Spleen (tissue), 7 donors: ENCODE measurements around the gene MYF5.

Source experiments
- POLR2A ChIP-seq, 3 donors: fragments of 450-650 bp; IDR thresholded peaks; one replicate each; pipeline ENCODE4 v1.5.1; 2017; ENCODE audit warnings: antibody characterized with exemption in 3 of 3, mild to moderate bottlenecking in 1 of 3
- POLR2AphosphoS5 ChIP-seq, 3 donors: sonication (generic); formaldehyde crosslinking; IDR thresholded peaks; one replicate each; pipeline ENCODE4 v1.5.1; 2017; ENCODE audit warnings: antibody characterized with exemption in 3 of 3
- TF ChIP-seq, protein P1 (sequence below), 11 experiments: fragments of 200-600 bp in 7 of 11; fragments of 450-650 bp in 4 of 11; sonication (generic) in 4 of 11; IDR thresholded peaks in 8 of 11; conservative IDR thresholded peaks in 3 of 11; 1 replicate in 7 of 11; 2 replicates in 4 of 11; pipeline versions ENCODE4 v1.4.0 to v1.8.0; 2016 to 2021; ENCODE audit warnings: antibody characterized with exemption in 11 of 11, inconsistent platforms in 4 of 11, mild to moderate bottlenecking in 1 of 11
- donor health status: DM: no; HTN: no; CAD: no; lungs with moderate emphysema.
- donor health status: DM: no; HTN: no; CAD: no.
- donor health status: DM: no; HTN: no; CAD: no.

DNA sequence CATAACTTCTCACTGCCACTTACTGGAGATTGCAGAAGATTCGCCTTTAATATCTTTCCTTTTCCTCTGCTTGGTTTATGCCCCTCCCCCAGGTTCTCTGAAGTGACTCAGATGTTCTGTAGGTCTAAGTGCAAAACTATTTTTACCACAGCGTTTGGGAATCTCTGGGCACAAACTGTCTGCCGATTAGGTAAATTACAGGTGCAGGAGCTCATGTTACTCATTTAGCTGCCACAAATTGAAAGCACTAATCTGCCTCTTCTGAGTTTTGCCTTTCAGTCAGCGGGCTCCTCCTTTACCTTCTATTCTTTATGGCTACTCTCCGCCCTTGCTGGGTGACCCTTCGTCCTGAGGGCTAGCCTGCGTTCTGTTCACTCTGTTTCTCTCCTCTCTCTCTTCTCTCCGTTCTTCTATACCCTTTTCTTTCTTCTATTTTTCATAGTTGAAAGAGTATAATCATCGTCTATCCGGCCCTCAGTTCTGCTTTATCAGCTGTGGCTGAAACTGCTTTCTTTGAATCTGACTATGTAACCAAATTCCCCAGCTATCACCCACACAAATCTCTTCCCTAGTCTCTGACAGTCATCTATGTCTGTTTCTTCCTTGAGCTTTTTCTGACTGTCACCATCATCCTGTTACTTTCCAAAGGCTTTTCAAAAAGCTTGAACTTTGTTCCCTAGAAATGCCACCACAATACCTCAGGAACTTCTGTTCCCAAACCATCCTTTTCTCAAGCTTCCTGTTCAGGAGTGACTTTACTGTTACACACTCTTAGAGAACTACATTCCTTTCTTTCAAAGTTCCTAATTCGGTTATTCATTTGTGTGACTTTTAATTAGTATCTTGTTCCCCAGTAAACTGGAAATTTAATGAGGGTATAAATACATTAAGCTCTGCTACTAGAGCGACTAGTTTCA lies 13.6 kb upstream of the MYF5 start:
- TF ChIP-seq POLR2A (IDR thresholded peaks at IDR 0.05) = no peak
- TF ChIP-seq, protein P1, sequence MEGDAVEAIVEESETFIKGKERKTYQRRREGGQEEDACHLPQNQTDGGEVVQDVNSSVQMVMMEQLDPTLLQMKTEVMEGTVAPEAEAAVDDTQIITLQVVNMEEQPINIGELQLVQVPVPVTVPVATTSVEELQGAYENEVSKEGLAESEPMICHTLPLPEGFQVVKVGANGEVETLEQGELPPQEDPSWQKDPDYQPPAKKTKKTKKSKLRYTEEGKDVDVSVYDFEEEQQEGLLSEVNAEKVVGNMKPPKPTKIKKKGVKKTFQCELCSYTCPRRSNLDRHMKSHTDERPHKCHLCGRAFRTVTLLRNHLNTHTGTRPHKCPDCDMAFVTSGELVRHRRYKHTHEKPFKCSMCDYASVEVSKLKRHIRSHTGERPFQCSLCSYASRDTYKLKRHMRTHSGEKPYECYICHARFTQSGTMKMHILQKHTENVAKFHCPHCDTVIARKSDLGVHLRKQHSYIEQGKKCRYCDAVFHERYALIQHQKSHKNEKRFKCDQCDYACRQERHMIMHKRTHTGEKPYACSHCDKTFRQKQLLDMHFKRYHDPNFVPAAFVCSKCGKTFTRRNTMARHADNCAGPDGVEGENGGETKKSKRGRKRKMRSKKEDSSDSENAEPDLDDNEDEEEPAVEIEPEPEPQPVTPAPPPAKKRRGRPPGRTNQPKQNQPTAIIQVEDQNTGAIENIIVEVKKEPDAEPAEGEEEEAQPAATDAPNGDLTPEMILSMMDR (IDR thresholded peaks at IDR 0.05 in 8 of 11, conservative IDR thresholded peaks at IDR 0.05 in 3 of 11) = no peak
- no peak for TF ChIP-seq POLR2AphosphoS5 (IDR thresholded peaks at IDR 0.05)
